Breast epithelium (tissue), 4 donors: ENCODE results near the gene BPI. TPM values are rescaled to one million over a fixed set of nuclear protein-coding genes. Genes with fewer than 3 reads are reported as not detected.

ENCODE experiments used
- DNase-seq, 2 donors: peaks; one replicate each; pipeline ENCODE4 v3.0.0-alpha.2; 2019; ENCODE audit warnings: low spot score in 2 of 2
- H3K27ac ChIP-seq, 2 donors: fragments of 200-600 bp; sonication (generic) in 1 of 2; one replicate each; pipeline ENCODE4 v1.5.1; 2016 to 2019; ENCODE audit warnings: mild to moderate bottlenecking in 1 of 2
- H3K27me3 ChIP-seq, 2 donors: fragments of 200-600 bp; sonication (generic) in 1 of 2; one replicate each; pipeline versions ENCODE4 v1.5.1 to v1.6.0; 2017 to 2019; ENCODE audit warnings: control low read depth in 1 of 2, mild to moderate bottlenecking in 1 of 2
- H3K36me3 ChIP-seq: fragments of 200-600 bp; one replicate; pipeline ENCODE4 v1.5.1; 2019
- H3K4me1 ChIP-seq, 2 donors: fragments of 200-600 bp; sonication (generic); one replicate each; pipeline ENCODE4 v1.5.1; 2016 to 2019; ENCODE audit warnings: control low read depth in 1 of 2
- H3K4me3 ChIP-seq, 3 donors: fragments of 200-600 bp; sonication (generic); 1 replicate in 2 of 3; 2 replicates in 1 of 3; pipeline ENCODE4 v1.5.1; 2016 to 2019; ENCODE audit warnings: mild to moderate bottlenecking in 3 of 3, moderate library complexity in 2 of 3
- H3K9me3 ChIP-seq, 2 donors: fragments of 200-600 bp; sonication (generic) in 1 of 2; one replicate each; pipeline ENCODE4 v1.5.1; 2016 to 2019; ENCODE audit warnings: control low read depth in 1 of 2
- POLR2A ChIP-seq: fragments of 450-650 bp; IDR thresholded peaks from one replicate; pipeline ENCODE4 v1.6.1; 2016; ENCODE audit warnings: antibody characterized with exemption, mild to moderate bottlenecking, moderate library complexity
- POLR2AphosphoS5 ChIP-seq, 3 donors: sonication (generic); formaldehyde crosslinking; IDR thresholded peaks; one replicate each; pipeline ENCODE4 v1.6.1; 2017; ENCODE audit warnings: antibody characterized with exemption in 3 of 3
- intact Hi-C: fragments of 100-400 bp; cut with DNase I; formaldehyde crosslinking; loops from one replicate; pipeline ENCODE4 v1.15.1; 2023; ENCODE audit warnings: low total_unique reads
- total RNA-seq, 3 donors: library from RNA; depleted of rRNA; stranded (reverse); fragments of >200 nt; gene quantifications; one replicate each; pipeline ENCODE4 v1.1.0, GENCODE V29; 2016
- TF ChIP-seq, protein P1 (sequence below), 3 donors: fragments of 450-650 bp; IDR thresholded peaks; one replicate each; pipeline ENCODE4 v1.5.1; 2016 to 2017; ENCODE audit warnings: antibody characterized with exemption in 3 of 3, mild to moderate bottlenecking in 3 of 3, moderate library complexity in 3 of 3

The BPI gene
- total RNA-seq, 3 donors from 2014 or later, result 0.59 TPM; not detected in 2

DNA sequence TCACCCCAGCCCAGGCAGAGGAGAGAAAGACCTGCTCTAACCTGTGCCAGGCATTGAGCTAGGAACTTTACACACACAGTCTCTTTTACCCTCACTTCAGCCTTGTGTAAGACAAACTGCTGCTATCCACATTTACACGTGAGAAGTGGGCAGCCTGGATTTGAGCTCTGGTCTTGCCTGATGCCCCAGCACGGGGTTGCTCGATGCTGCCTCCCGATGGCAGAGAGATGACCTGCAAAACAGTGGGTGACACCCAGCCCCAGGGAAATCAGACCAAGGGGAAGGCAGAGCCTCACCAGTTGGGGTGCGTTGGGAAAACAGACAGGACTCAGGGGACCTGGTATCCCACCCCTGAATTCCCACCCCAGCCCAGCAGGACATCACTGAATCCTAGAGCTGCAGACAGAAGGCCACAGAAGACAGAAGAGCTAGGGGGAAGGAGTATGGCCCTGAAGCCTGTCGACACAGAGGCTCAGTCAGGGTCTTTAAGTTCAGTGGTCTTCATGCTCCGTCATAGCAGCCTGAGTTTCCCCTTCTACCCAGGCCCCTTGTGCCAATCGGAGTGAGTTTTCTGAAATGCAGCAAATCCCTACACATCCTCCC lies 990 bp downstream of the BPI start:
- H3K27ac ChIP-seq, result no peak overlapping the region

DNA sequence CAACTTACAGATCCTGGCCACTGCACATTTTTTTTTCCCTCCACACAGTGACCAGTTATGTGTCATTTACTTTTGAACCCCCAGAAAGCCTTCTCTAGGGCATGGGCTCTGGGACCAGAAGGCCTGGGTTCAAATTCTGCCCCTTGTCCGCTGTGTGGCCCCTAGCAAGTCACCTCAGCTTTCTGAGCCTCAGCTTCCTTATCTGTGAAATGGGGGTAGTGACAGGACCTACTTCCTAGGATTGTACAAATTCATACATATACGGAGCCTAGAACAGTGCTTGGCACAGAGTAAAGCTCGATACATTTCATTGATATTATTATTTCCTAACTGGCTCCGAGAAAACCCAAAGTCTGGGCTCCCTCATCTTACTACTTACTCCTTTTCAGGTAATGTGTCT lies 1.6 kb downstream of the BPI start:
- no peak for TF ChIP-seq POLR2A
- TF ChIP-seq, protein P1, sequence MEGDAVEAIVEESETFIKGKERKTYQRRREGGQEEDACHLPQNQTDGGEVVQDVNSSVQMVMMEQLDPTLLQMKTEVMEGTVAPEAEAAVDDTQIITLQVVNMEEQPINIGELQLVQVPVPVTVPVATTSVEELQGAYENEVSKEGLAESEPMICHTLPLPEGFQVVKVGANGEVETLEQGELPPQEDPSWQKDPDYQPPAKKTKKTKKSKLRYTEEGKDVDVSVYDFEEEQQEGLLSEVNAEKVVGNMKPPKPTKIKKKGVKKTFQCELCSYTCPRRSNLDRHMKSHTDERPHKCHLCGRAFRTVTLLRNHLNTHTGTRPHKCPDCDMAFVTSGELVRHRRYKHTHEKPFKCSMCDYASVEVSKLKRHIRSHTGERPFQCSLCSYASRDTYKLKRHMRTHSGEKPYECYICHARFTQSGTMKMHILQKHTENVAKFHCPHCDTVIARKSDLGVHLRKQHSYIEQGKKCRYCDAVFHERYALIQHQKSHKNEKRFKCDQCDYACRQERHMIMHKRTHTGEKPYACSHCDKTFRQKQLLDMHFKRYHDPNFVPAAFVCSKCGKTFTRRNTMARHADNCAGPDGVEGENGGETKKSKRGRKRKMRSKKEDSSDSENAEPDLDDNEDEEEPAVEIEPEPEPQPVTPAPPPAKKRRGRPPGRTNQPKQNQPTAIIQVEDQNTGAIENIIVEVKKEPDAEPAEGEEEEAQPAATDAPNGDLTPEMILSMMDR (IDR thresholded peaks at IDR 0.05), result no peak
- no peak for TF ChIP-seq POLR2AphosphoS5 (IDR thresholded peaks at IDR 0.05)
- intact Hi-C loops, result no loop called here
- Histone ChIP-seq H3K9me3 (no peaks in the 10 kb centered on the region), H3K4me3 (no peak overlapping the region), H3K4me1 (no peaks in the 10 kb centered on the region), H3K27ac (no peak overlapping the region), H3K27me3 (no peaks in the 10 kb centered on the region), H3K36me3 (no peaks in the 10 kb centered on the region)
- DNase-seq, result no peak

More for the DNA sequence above, 990 bp downstream of the BPI start:
- Histone ChIP-seq H3K4me1 (peaks cover 2 to 5% of the 10 kb centered on the region in 2 donors), H3K36me3 (no peaks in the 10 kb centered on the region), H3K4me3 (no peak overlapping the region), H3K9me3 (no peaks in the 10 kb centered on the region), H3K27me3 (no peaks in the 10 kb centered on the region)
- no peak for TF ChIP-seq POLR2AphosphoS5 (IDR thresholded peaks at IDR 0.05)
- TF ChIP-seq POLR2A, result no peak
- TF ChIP-seq, protein P1 (IDR thresholded peaks at IDR 0.05), result peak in 1 of 3 donors; percentile 17
- DNase-seq, result no peak
- intact Hi-C loops, result no loop called here

DNA sequence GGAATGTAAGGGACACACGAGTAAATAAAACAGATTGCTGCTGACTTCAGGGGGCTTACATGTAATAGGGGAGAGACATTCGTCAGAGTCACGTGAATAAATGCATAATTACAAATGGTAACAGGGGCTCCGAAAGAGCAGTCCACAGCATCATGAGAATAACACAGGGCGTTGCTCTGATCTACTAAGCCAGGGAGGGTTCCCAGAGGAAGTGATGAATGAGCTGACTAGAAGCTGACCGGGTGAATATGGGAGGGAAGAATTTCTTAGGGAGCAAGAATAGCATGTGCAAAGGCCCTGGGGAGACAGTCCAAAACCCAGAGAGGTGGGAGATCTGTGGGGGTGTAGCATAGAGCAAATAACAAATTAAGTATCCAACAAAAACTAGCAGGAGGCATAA lies 2.4 kb downstream of the BPI start:
- intact Hi-C loops, result no loop called here
- Histone ChIP-seq H3K4me1 (no peaks in the 10 kb centered on the region), H3K36me3 (no peaks in the 10 kb centered on the region), H3K27ac (no peak overlapping the region), H3K27me3 (no peaks in the 10 kb centered on the region), H3K9me3 (no peaks in the 10 kb centered on the region), H3K4me3 (no peak overlapping the region)
- DNase-seq, result no peak
- TF ChIP-seq, protein P1 (IDR thresholded peaks at IDR 0.05), result no peak
- no peak for TF ChIP-seq POLR2AphosphoS5 (IDR thresholded peaks at IDR 0.05)
- no peak for TF ChIP-seq POLR2A

DNA sequence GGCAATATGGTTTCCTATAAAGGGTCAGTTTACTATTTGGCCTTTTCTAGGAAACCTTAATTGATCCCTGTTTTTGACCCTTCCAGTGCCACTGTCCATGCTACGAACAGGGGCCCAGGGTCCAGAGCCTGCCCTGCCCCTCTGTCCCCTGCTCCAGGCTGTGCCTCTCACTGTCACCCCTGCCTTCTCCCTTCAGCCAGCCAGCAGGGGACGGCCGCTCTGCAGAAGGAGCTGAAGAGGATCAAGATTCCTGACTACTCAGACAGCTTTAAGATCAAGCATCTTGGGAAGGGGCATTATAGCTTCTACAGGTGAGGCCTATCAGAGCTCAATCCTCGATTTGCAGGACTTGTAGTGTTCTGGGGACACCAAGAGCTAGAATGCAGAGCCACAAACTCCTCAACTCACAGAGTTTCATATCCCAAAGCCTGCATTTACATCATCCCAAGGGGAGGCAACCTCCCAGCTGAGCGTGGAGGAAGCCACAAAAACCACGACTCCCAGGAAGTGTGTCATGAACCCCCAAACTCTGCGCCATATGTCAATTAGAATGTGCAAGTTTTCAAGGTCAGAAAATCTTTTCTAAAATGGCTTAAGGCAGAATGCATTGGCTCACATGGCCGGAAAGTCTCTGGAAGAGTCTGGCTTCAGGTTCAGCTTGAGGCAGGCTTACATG lies 3.6 kb downstream of the BPI start:
- Histone ChIP-seq H3K27me3 (no peaks in the 10 kb centered on the region), H3K36me3 (no peaks in the 10 kb centered on the region), H3K27ac (no peak overlapping the region), H3K4me1 (no peaks in the 10 kb centered on the region), H3K4me3 (no peak overlapping the region), H3K9me3 (no peaks in the 10 kb centered on the region)
- no peak for TF ChIP-seq POLR2AphosphoS5 (IDR thresholded peaks at IDR 0.05)
- TF ChIP-seq POLR2A, result no peak
- TF ChIP-seq, protein P1 (IDR thresholded peaks at IDR 0.05), result no peak
- no peak for DNase-seq
- intact Hi-C loops, result no loop called here

DNA sequence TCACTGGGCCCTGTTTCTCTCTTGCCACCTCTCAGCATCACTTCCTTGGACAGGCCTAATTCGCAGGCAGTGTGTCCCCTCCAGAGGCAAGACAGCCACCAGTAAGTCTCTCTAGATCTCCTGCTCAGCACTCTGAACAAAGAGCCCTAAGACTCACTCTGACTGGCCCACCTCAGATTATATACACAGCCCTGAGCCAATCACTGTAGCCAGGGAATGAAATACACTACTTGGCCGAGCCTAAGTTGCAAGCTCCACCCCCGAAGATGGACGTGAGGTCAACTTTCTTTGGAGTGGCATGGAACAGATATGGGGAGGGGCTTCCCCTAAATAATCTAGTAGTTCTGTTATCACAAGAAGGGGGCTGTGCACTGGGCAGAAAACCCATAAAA lies 4.1 kb downstream of the BPI start:
- intact Hi-C loops, result no loop called here
- Histone ChIP-seq H3K36me3 (no peaks in the 10 kb centered on the region), H3K27me3 (no peaks in the 10 kb centered on the region), H3K9me3 (no peaks in the 10 kb centered on the region), H3K4me3 (no peak overlapping the region), H3K4me1 (no peaks in the 10 kb centered on the region), H3K27ac (no peak overlapping the region)
- no peak for TF ChIP-seq POLR2AphosphoS5 (IDR thresholded peaks at IDR 0.05)
- TF ChIP-seq, protein P1 (IDR thresholded peaks at IDR 0.05), result no peak
- no peak for DNase-seq
